HEK293 (cell line): ENCODE data around the gene STRN.

Experiments used
- RBAK ChIP-seq: fragments of 450-650 bp; formaldehyde crosslinking; IDR thresholded peaks from 2 replicates; pipeline ENCODE4 v1.5.1; 2016; ENCODE audit warnings: missing biosample characterization, missing genetic modification characterization
- ZNF274 ChIP-seq, 2 experiments: fragments of 200-500 bp in 1 of 2; fragments of 450-650 bp in 1 of 2; sonication (Bioruptor generic) in 1 of 2; formaldehyde crosslinking in 1 of 2; IDR thresholded peaks; 2 replicates each; pipeline versions ENCODE4 v1.5.1 to v1.6.1; 2014 to 2016; ENCODE audit warnings: borderline replicate concordance in 1 of 2, inconsistent platforms in 1 of 2, low read length in 1 of 2, missing biosample characterization in 1 of 2, missing genetic modification characterization in 1 of 2
- ZNF311 ChIP-seq: fragments of 450-650 bp; formaldehyde crosslinking; IDR thresholded peaks from 2 replicates; pipeline ENCODE4 v1.5.1; 2017; ENCODE audit warnings: missing biosample characterization, missing genetic modification characterization, borderline replicate concordance
- ZNF549 ChIP-seq: fragments of 450-650 bp; IDR thresholded peaks from 2 replicates; pipeline ENCODE4 v1.5.1; 2018; ENCODE audit warnings: missing biosample characterization, missing genetic modification characterization, mild to moderate bottlenecking, inconsistent platforms, moderate library complexity
- ZSCAN30 ChIP-seq: fragments of 450-650 bp; IDR thresholded peaks from 2 replicates; pipeline ENCODE4 v1.5.1; 2018; ENCODE audit warnings: missing biosample characterization, mild to moderate bottlenecking, missing genetic modification characterization, moderate library complexity
- TF ChIP-seq, protein P1 (sequence below): fragments of 450-650 bp; formaldehyde crosslinking; IDR thresholded peaks from 2 replicates; pipeline ENCODE4 v1.5.1; 2016; ENCODE audit warnings: missing biosample characterization, missing genetic modification characterization

DNA sequence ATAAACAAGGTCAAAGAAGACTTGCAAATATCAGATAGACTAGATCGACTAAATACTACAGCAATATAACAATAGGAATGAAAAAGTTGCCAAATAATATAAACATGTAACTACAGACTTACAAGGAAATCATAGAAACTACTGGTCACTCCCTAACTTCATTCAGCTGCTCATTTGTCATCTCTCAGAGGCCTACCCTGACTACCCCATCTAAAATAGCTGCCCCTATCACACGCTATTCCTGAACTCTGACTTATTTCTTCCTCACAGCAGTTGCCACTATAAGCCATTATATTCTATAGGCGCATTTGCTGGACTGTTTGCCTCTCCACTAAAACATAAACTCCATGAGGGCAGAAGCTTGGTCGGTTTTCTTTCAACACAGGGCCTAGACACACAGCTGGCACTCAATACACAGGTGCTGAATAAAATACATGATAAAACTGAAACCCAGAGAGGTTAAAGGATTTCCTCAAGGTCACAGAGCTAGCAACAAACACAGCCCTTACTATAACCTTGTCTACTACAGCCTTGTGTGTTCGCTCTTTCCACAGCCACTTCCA lies 1.8 kb downstream of the STRN start:
- TF ChIP-seq, protein P1, sequence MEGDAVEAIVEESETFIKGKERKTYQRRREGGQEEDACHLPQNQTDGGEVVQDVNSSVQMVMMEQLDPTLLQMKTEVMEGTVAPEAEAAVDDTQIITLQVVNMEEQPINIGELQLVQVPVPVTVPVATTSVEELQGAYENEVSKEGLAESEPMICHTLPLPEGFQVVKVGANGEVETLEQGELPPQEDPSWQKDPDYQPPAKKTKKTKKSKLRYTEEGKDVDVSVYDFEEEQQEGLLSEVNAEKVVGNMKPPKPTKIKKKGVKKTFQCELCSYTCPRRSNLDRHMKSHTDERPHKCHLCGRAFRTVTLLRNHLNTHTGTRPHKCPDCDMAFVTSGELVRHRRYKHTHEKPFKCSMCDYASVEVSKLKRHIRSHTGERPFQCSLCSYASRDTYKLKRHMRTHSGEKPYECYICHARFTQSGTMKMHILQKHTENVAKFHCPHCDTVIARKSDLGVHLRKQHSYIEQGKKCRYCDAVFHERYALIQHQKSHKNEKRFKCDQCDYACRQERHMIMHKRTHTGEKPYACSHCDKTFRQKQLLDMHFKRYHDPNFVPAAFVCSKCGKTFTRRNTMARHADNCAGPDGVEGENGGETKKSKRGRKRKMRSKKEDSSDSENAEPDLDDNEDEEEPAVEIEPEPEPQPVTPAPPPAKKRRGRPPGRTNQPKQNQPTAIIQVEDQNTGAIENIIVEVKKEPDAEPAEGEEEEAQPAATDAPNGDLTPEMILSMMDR, result no peak
- TF ChIP-seq RBAK (tag by site-specific recombination) (no peak), ZNF274 (IDR thresholded peaks at IDR 0.05; ENCODE audit: low read length) (no peak), ZNF274 (tag by site-specific recombination; IDR thresholded peaks at IDR 0.05; ENCODE audit: borderline replicate concordance) (no peak), ZSCAN30 (tag by site-specific recombination) (no peak), ZNF311 (no peak), ZNF549 (tag by site-specific recombination) (no peak)
